Skin epidermis (tissue), 12 donors: Measurements from ENCODE around the gene MARF1.

ENCODE experiments used
- H3K27ac ChIP-seq, 21 experiments: fragments of 200-600 bp; sonication (generic) in 11 of 21; one replicate each; pipeline ENCODE4 v1.5.0; 2020; ENCODE audit warnings: mild to moderate bottlenecking in 3 of 21, inconsistent platforms in 2 of 21, moderate library complexity in 2 of 21
- H3K4me3 ChIP-seq, 7 experiments: fragments of 200-600 bp; sonication (generic) in 2 of 7; one replicate each; pipeline ENCODE4 v1.5.0; 2020; ENCODE audit warnings: inconsistent platforms in 2 of 7, mild to moderate bottlenecking in 2 of 7, moderate library complexity in 1 of 7

The MARF1 gene

GRCh38 chr16:15606518-15607220, 36.3 kb downstream of the MARF1 start:
- H3K4me3 ChIP-seq = no peak overlapping the region
- H3K27ac ChIP-seq = peak overlapping the region in 9 of 21 experiments; percentile 23 to 74 (median 42)

GRCh38 chr16:15605839-15606517, 37.0 kb downstream of the MARF1 start:
- peak overlapping the region in 6 of 21 experiments; percentile 23 to 64 (median 44) for H3K27ac ChIP-seq
- H3K4me3 ChIP-seq = no peak overlapping the region

- Histone ChIP-seq H3K27ac (peak overlapping the region in 7 of 21 experiments; percentile 4 to 49 (median 17)), H3K4me3 (no peak overlapping the region)
These were observed 38.2 kb downstream of the MARF1 start for GRCh38 chr16:15604460-15605440.

GRCh38 chr16:15602285-15603044, 40.5 kb downstream of the MARF1 start:
- Histone ChIP-seq H3K27ac (no peak overlapping the region), H3K4me3 (no peak overlapping the region)

- Histone ChIP-seq H3K27ac (peak overlapping the region in 1 of 21 experiments; percentile 35), H3K4me3 (no peak overlapping the region)
These were observed 41.6 kb downstream of the MARF1 start for GRCh38 chr16:15601212-15601879.

- Histone ChIP-seq H3K27ac (peak overlapping the region in 1 of 21 experiments; percentile 3), H3K4me3 (no peak overlapping the region)
These were observed 43.5 kb downstream of the MARF1 start for GRCh38 chr16:15599303-15600070.

GRCh38 chr16:15598648-15599190, 44.2 kb downstream of the MARF1 start:
- no peak overlapping the region for H3K4me3 ChIP-seq
- H3K27ac ChIP-seq = no peak overlapping the region

GRCh38 chr16:15597822-15598647, 44.9 kb downstream of the MARF1 start:
- Histone ChIP-seq H3K27ac (peak overlapping the region in 2 of 21 experiments; percentile 6 to 26), H3K4me3 (no peak overlapping the region)

- H3K4me3 ChIP-seq = no peak overlapping the region
- peak overlapping the region in 2 of 21 experiments; percentile 6 to 26 for H3K27ac ChIP-seq
These were observed 45.8 kb downstream of the MARF1 start for GRCh38 chr16:15597135-15597534.

GRCh38 chr16:15594711-15595320, 48.1 kb downstream of the MARF1 start:
- no peak overlapping the region for H3K4me3 ChIP-seq
- peak overlapping the region in 10 of 21 experiments; percentile 16 to 95 (median 42) for H3K27ac ChIP-seq

- H3K27ac ChIP-seq = peak overlapping the region in 16 of 21 experiments; percentile 42 to 95 (median 65)
These were observed 49.7 kb downstream of the MARF1 start for GRCh38 chr16:15593235-15593634.

GRCh38 chr16:15592324-15592723, 50.6 kb downstream of the MARF1 start:
- H3K27ac ChIP-seq = peak overlapping the region in 17 of 21 experiments; percentile 14 to 95 (median 65)
- H3K4me3 ChIP-seq = no peak overlapping the region

More at GRCh38 chr16:15593235-15593634, 49.7 kb downstream of the MARF1 start:
- no peak overlapping the region for H3K4me3 ChIP-seq

- H3K4me3 ChIP-seq = no peak overlapping the region
- no peak overlapping the region for H3K27ac ChIP-seq
These were observed 55.7 kb downstream of the MARF1 start for GRCh38 chr16:15587152-15587825.

GRCh38 chr16:15586716-15587115, 56.2 kb downstream of the MARF1 start:
- H3K27ac ChIP-seq = no peak overlapping the region
- H3K4me3 ChIP-seq = no peak overlapping the region

GRCh38 chr16:15585956-15586355, 57.0 kb downstream of the MARF1 start:
- Histone ChIP-seq H3K4me3 (no peak overlapping the region), H3K27ac (no peak overlapping the region)

GRCh38 chr16:15583526-15583925, 59.4 kb downstream of the MARF1 start:
- Histone ChIP-seq H3K4me3 (no peak overlapping the region), H3K27ac (no peak overlapping the region)
